ENCODE results near the gene SMIM15.

- TF ChIP-seq, protein P1, sequence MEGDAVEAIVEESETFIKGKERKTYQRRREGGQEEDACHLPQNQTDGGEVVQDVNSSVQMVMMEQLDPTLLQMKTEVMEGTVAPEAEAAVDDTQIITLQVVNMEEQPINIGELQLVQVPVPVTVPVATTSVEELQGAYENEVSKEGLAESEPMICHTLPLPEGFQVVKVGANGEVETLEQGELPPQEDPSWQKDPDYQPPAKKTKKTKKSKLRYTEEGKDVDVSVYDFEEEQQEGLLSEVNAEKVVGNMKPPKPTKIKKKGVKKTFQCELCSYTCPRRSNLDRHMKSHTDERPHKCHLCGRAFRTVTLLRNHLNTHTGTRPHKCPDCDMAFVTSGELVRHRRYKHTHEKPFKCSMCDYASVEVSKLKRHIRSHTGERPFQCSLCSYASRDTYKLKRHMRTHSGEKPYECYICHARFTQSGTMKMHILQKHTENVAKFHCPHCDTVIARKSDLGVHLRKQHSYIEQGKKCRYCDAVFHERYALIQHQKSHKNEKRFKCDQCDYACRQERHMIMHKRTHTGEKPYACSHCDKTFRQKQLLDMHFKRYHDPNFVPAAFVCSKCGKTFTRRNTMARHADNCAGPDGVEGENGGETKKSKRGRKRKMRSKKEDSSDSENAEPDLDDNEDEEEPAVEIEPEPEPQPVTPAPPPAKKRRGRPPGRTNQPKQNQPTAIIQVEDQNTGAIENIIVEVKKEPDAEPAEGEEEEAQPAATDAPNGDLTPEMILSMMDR (IDR thresholded peaks at IDR 0.05): no peak
- no peak for TF ChIP-seq POLR2A (IDR thresholded peaks at IDR 0.05)
- no peak for TF ChIP-seq EP300 (IDR thresholded peaks at IDR 0.05)
These were observed 43.2 kb downstream of the SMIM15 start for GRCh38 chr5:61119066-61119465.

Measured in tibial nerve (tissue), 4 donors.